ENCODE data around the gene DPYD.

GRCh38 chr1:97904534-97904933 is 16.3 kb downstream of the DPYD start:
- TF ChIP-seq CTCF (IDR thresholded peaks at IDR 0.05), result no peak
- TF ChIP-seq POLR2A (IDR thresholded peaks at IDR 0.05), result no peak
